Activated T-cell treated with anti-CD3 and anti-CD28 coated beads, Interleukin-2, amount 50 U/mL, for 24 hours (primary cell): ENCODE data around the gene TNK1.

ENCODE experiments used
- DNase-seq: peaks from one replicate; pipeline ENCODE4 v3.0.0-alpha.2; 2020
- H3K27ac Mint-ChIP-seq: 2 replicates; pipeline ENCODE4 v1.8.0; 2020; ENCODE audit warnings: mild to moderate bottlenecking, mixed read lengths
- H3K27me3 Mint-ChIP-seq: 2 replicates; pipeline ENCODE4 v1.8.0; 2020; ENCODE audit warnings: mixed read lengths
- H3K36me3 Mint-ChIP-seq: 2 replicates; pipeline ENCODE4 v1.8.0; 2020; ENCODE audit warnings: low read depth, mixed read lengths
- H3K4me1 Mint-ChIP-seq: 2 replicates; pipeline ENCODE4 v1.8.0; 2020; ENCODE audit warnings: low read depth, mixed read lengths
- H3K4me3 Mint-ChIP-seq: 2 replicates; pipeline ENCODE4 v1.8.0; 2020; ENCODE audit warnings: mild to moderate bottlenecking, moderate library complexity, mixed read lengths
- H3K9me3 Mint-ChIP-seq: 2 replicates; pipeline ENCODE4 v1.8.0; 2020; ENCODE audit warnings: mixed read lengths

The TNK1 gene

DNA sequence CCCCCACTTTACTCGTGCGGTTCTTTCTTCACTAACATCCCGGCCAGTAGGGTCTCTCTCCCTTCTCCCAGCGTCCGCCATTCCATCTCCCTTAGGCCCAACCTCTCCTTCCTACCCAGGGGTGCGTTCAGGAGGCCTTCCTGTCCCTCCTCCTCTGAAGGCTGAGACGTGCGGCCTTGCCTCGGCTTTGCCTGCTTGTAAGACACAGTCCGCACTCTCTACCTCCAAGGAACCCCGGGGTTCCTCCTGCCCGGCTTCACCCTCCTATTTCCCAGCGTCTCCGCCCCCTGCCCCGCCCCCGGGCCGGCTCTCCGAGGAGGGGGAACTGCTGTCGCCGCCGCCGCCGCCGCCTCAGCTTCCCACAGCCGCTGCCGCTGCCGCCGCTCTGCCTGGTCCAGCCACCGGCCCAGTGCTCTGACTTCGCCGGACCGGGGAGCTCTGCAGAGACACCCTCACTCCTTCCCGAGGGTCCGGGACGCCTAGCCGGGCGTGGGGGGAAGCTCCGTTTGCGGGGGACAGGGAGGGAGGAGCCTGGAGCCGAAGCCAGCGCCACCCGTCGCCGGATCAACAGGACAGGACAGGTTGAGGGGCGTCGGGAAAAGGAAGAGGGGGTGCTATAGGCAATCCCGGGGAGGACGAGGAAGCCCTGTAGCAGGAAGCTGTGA lies 57.2 kb downstream of the TNK1 start:
- peak; percentile 76 for DNase-seq
- Mint-ChIP-seq H3K36me3 (peaks cover 10% of the 10 kb centered on the region), H3K27ac (no peak overlapping the region), H3K27me3 (peaks cover 42% of the 10 kb centered on the region), H3K4me3 (peak overlapping the region; percentile 91), H3K4me1 (peaks cover 49% of the 10 kb centered on the region), H3K9me3 (no peaks in the 10 kb centered on the region)

GRCh38 chr17:7438656-7439460 lies 58.0 kb downstream of the TNK1 start:
- Mint-ChIP-seq H3K9me3 (no peaks in the 10 kb centered on the region), H3K4me3 (peak overlapping the region; percentile 91), H3K4me1 (peaks cover 49% of the 10 kb centered on the region), H3K27ac (no peak overlapping the region), H3K27me3 (peaks cover 50% of the 10 kb centered on the region), H3K36me3 (peaks cover 10% of the 10 kb centered on the region)
- DNase-seq = no peak
